Stomach smooth muscle (tissue), 2 donors: ENCODE results near the gene OR2T4.

Experiments used
- H3K27ac ChIP-seq: one replicate; pipeline ENCODE4 v1.7.0; 2013; ENCODE audit warnings: mild to moderate bottlenecking, low read length, inconsistent platforms
- H3K27me3 ChIP-seq, 2 donors: one replicate each; pipeline ENCODE4 v1.7.0; 2013; ENCODE audit warnings: low read length in 2 of 2; ENCODE audit not compliant: insufficient read depth in 2 of 2, control insufficient read depth in 1 of 2
- H3K36me3 ChIP-seq, 2 donors: one replicate each; pipeline ENCODE4 v1.7.0; 2013; ENCODE audit warnings: low read length in 2 of 2; ENCODE audit not compliant: control insufficient read depth in 2 of 2, insufficient read depth in 2 of 2
- H3K4me1 ChIP-seq: one replicate; pipeline ENCODE4 v1.7.0; 2013; ENCODE audit warnings: low read length; ENCODE audit not compliant: control insufficient read depth, insufficient read depth
- H3K4me3 ChIP-seq, 2 donors: one replicate each; pipeline ENCODE4 v1.7.0; 2013; ENCODE audit warnings: low read length in 2 of 2
- H3K9ac ChIP-seq, 2 donors: one replicate each; pipeline ENCODE4 v1.7.0; 2013; ENCODE audit warnings: low read length in 2 of 2, mild to moderate bottlenecking in 1 of 2
- H3K9me3 ChIP-seq, 2 donors: one replicate each; pipeline ENCODE4 v1.7.0; 2013; ENCODE audit warnings: low read length in 2 of 2; ENCODE audit not compliant: control insufficient read depth in 2 of 2
- donor health status: healthy.
- donor health status: Pancreatic carcinoma.

The OR2T4 gene

DNA sequence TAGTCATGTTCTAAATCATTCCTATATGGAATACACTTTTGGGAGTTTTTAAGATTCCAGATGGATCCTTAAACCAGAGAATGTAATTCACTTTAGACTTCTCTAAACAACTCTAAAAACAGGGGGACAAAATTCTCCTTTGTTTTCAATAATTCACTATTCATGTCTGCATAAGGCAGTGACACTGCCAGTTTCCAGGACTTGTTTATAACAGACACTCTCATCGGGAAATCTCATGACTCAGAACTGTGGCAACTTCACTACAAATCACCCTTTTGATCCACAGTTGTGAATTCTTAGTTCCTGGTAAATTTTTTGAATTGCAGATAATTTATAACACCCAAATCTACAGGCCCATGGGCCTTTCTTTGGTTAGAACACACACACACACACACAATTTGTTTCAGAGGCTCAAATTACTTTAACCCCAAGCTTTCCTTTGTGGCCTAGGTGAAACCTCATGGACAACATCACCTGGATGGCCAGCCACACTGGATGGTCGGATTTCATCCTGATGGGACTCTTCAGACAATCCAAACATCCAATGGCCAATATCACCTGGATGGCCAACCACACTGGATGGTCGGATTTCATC lies at the start of gene OR2T4:
OR2T4 (plus strand) TSS at position 545 of the 595 bp plus-strand sequence; CDS start at position 545, 0 bp downstream.
- Histone ChIP-seq H3K4me1 (no peaks in the 10 kb centered on the region), H3K27me3 (no peaks in the 10 kb centered on the region), H3K36me3 (no peaks in the 10 kb centered on the region), H3K27ac (no peak within 1 kb of the TSS), H3K9ac (no peak within 1 kb of the TSS), H3K9me3 (peaks cover 0 to 6% of the 10 kb centered on the region in 2 donors), H3K4me3 (no peak within 1 kb of the TSS)

GRCh38 chr1:248316796-248317195 lies 44.7 kb upstream of the OR2T4 start:
- H3K9ac ChIP-seq: no peak overlapping the region
- peaks cover 0 to 3% of the 10 kb centered on the region in 2 donors for H3K9me3 ChIP-seq
- H3K27ac ChIP-seq: no peak overlapping the region
- H3K27me3 ChIP-seq: no peaks in the 10 kb centered on the region
- no peaks in the 10 kb centered on the region for H3K4me1 ChIP-seq
- no peak overlapping the region for H3K4me3 ChIP-seq
- H3K36me3 ChIP-seq: no peaks in the 10 kb centered on the region

DNA sequence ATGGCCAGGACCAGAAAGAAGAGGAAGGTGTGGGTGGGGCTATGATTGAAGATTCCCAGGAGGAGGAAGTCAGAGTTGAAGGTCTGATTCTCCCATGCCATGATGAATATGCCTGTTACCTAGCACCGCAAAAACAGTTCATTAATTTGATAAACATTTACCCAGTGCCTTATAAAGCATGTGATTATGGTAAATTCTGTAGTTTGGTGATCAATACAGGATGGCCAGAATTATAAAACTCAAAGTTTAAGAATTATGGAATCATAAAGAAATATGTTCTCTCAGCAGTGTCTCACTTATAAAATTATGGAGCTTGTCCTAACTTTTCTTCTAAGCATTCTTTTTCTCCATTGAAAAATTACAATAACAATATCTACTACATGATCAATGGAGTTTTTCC lies 37.0 kb upstream of the OR2T4 start, which contains the start of gene OR2M7:
OR2M7 (minus strand) TSS at position 101 of the 400 bp plus-strand sequence; CDS start at position 101, 0 bp downstream.
- Histone ChIP-seq H3K9ac (no peak within 1 kb of the TSS), H3K4me3 (no peak within 1 kb of the TSS), H3K9me3 (peaks cover 0 to 2% of the 10 kb centered on the region in 2 donors), H3K4me1 (no peaks in the 10 kb centered on the region), H3K36me3 (no peaks in the 10 kb centered on the region), H3K27ac (no peak within 1 kb of the TSS), H3K27me3 (no peaks in the 10 kb centered on the region)

DNA sequence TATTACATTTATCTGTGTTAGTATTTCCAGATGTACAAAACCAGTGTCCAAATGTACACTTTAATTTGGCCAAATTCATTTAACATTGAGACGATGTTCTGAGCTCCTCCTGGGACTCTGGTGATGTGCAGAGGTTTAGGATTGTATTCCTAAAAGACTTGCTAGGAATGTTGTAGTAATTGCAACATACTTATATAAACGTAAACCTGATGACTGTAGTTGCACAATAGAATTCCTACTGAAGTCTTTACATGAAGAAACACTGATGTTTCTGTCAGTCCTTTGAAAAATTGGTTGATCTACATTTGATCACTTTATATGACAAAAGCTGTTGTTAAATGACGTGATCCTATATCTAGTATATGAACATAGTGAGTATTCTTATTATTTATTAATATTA lies 18.0 kb upstream of the OR2T4 start:
- Histone ChIP-seq H3K27ac (no peak overlapping the region), H3K9ac (no peak overlapping the region)

GRCh38 chr1:248348475-248348874 lies 13.0 kb upstream of the OR2T4 start, which contains the start of gene OR14C36:
OR14C36 (plus strand) TSS chr1:248348775; CDS start chr1:248348775, 0 bp downstream.
- Histone ChIP-seq H3K4me3 (no peak within 1 kb of the TSS), H3K36me3 (no peaks in the 10 kb centered on the region), H3K27me3 (no peaks in the 10 kb centered on the region), H3K9ac (no peak within 1 kb of the TSS), H3K4me1 (no peaks in the 10 kb centered on the region), H3K9me3 (no peaks in the 10 kb centered on the region), H3K27ac (no peak within 1 kb of the TSS)

More for the DNA sequence above, 18.0 kb upstream of the OR2T4 start:
- Histone ChIP-seq H3K9me3 (no peaks in the 10 kb centered on the region), H3K4me1 (no peaks in the 10 kb centered on the region), H3K4me3 (no peak overlapping the region), H3K27me3 (no peaks in the 10 kb centered on the region), H3K36me3 (no peaks in the 10 kb centered on the region)

DNA sequence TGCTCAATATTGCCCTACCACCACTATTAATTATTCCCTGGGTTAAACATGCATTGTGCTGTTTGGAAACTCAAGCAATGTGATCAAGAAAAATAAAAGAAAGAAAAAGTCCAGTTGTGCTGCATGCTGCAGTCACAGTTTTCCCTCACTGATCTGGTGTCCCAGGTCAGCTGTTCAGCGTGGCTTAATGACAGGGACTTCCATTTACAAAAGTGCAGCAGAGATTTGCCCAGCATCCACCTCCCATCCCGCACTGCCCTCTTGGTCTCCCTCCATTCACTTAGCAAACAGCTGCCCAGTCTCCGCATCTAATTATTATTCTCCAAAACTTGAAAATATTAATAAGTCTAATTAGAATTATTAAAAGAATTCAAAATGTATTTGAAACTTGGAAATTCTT lies 2.0 kb upstream of the OR2T4 start:
- Histone ChIP-seq H3K4me3 (no peak overlapping the region), H3K9ac (no peak overlapping the region), H3K27ac (no peak overlapping the region)

DNA sequence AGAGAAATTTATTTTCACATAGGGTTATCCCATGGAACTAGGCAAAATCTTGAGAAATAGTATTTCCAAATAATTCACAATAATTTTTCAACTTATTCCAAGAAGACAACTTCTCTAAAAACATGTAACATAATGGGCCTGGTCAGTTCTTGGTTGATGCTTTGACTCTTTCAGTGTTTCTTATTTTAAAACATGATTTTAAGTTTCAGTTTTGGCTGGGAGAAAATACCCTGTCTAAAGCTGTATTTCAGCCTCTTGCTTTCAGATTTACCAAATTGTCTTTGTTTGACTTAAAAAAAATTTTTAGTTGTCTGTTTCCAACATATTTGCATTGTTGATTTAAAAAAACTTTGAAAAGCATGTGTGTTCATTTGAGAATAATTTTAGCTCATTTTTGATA lies 5.1 kb downstream of the OR2T4 start:
- Histone ChIP-seq H3K9ac (no peak overlapping the region), H3K36me3 (no peaks in the 10 kb centered on the region), H3K9me3 (peaks cover 0 to 6% of the 10 kb centered on the region in 2 donors), H3K27me3 (no peaks in the 10 kb centered on the region), H3K27ac (no peak overlapping the region), H3K4me1 (no peaks in the 10 kb centered on the region), H3K4me3 (no peak overlapping the region)

More for the DNA sequence above, 2.0 kb upstream of the OR2T4 start:
- Histone ChIP-seq H3K9me3 (peaks cover 0 to 6% of the 10 kb centered on the region in 2 donors), H3K27me3 (no peaks in the 10 kb centered on the region), H3K36me3 (no peaks in the 10 kb centered on the region), H3K4me1 (no peaks in the 10 kb centered on the region)

DNA sequence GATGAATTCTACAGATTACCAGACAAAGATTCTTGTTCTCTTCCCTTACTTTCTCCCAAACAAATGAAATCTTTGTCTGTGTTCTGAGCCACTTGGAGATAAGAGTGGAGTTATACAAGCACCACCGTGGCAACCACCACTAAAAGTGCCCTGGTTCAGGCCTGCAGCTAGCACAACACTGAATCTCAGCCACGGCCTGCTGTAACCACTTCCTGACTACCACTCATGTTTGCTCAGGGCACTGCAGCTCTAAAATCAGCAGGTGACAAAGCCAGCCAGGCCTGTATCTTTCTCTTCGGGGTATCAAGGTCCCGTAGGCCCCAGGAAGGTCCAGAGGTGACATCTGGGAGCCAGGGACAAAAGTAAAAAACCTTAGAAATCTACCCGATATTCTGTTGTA lies 10.9 kb downstream of the OR2T4 start:
- no peaks in the 10 kb centered on the region for H3K36me3 ChIP-seq
- H3K27ac ChIP-seq: no peak overlapping the region
- H3K4me3 ChIP-seq: no peak overlapping the region
- H3K4me1 ChIP-seq: no peaks in the 10 kb centered on the region
- H3K27me3 ChIP-seq: no peaks in the 10 kb centered on the region
- H3K9me3 ChIP-seq: no peaks in the 10 kb centered on the region
- H3K9ac ChIP-seq: no peak overlapping the region

GRCh38 chr1:248373761-248374160 lies 12.3 kb downstream of the OR2T4 start:
- Histone ChIP-seq H3K9ac (no peak overlapping the region), H3K4me3 (no peak overlapping the region), H3K9me3 (no peaks in the 10 kb centered on the region), H3K27me3 (no peaks in the 10 kb centered on the region), H3K4me1 (no peaks in the 10 kb centered on the region), H3K36me3 (no peaks in the 10 kb centered on the region), H3K27ac (no peak overlapping the region)

- Histone ChIP-seq H3K36me3 (no peaks in the 10 kb centered on the region), H3K9me3 (no peaks in the 10 kb centered on the region), H3K9ac (no peak within 1 kb of the TSS), H3K4me3 (no peak within 1 kb of the TSS), H3K4me1 (no peaks in the 10 kb centered on the region), H3K27me3 (no peaks in the 10 kb centered on the region), H3K27ac (no peak within 1 kb of the TSS)
Measured at GRCh38 chr1:248375446-248375845, 14.0 kb downstream of the OR2T4 start, which contains the start of gene OR2T6. OR2T6 (plus strand) TSS chr1:248375746; CDS start chr1:248387609, 11,863 bp downstream.

- Histone ChIP-seq H3K4me3 (no peak overlapping the region), H3K9ac (no peak overlapping the region), H3K4me1 (no peaks in the 10 kb centered on the region), H3K36me3 (no peaks in the 10 kb centered on the region), H3K27me3 (no peaks in the 10 kb centered on the region), H3K27ac (no peak overlapping the region), H3K9me3 (no peaks in the 10 kb centered on the region)
Measured at GRCh38 chr1:248376916-248377315, 15.5 kb downstream of the OR2T4 start.
